Activated CD8-positive, alpha-beta memory T cell treated with anti-CD3 and anti-CD28 coated beads, Interleukin-2, amount 50 U/mL, for 24 hours (primary cell): Measurements from ENCODE around the gene FLT3LG.

ENCODE experiments used
- DNase-seq: peaks from one replicate; pipeline ENCODE4 v3.0.0-alpha.2; 2020; ENCODE audit errors: extremely low read depth

Gene FLT3LG, protein sequence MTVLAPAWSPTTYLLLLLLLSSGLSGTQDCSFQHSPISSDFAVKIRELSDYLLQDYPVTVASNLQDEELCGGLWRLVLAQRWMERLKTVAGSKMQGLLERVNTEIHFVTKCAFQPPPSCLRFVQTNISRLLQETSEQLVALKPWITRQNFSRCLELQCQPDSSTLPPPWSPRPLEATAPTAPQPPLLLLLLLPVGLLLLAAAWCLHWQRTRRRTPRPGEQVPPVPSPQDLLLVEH

DNA sequence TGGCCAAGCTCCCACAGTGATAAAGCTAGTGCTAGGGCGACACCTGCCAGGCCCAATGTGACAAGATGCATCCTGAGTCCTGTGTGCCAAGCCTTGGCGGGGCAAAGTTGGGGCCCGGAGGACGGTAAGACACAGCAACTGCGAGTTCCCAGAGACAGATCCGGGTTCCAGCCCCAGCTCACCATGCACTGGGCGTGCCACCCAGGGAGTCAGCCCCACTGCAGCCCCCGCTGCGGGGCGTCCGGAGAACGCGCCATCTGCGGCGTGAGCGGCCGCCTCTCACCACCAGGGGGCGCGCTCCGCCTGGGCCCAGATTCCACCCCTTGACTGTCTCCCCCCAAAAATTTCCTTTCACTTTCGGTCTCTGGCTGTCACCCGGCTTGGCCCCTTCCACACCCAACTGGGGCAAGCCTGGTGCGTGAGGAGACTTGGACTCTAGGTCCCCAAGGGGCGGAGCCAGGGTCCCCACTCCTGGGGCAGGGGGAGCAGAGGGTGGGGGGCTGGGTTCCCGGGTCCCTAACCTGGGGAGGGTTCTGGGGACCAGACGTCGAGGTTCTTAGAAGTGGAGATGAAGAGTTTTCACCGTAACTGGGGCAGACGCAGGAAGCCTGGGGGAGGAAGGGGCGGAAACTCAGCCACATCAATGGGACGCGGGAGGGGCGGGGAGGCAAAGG is at the start of gene FLT3LG:
FLT3LG (plus strand) TSS at position 348 of the 674 bp plus-strand sequence. CDS start 425 bp downstream, outside the sequence.
- peak; percentile 76 for DNase-seq

DNA sequence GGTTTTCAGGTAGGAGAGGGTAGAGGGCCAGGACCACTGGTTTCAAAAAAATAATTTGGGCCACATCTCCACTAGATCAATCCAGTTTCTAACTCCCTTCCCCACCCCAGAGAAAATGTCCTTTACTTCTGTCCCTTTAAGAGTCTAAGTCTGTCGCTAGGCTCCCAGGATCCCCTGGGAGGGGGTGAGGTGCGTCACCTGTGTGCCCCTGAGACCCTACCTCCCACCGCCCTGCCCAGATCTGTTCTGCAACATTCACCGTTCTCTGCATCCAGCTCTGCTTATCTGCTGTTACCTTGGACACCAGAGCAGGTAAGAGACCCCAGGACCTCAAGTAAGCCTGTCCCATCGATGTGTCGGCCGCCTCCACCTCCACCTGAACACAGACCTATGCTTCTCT is 48.8 kb upstream of the FLT3LG start, which contains the start of gene GFY:
GFY (plus strand) TSS at position 211 of the 400 bp plus-strand sequence. CDS start 1,043 bp downstream, outside the sequence.
- no peak for DNase-seq

DNA sequence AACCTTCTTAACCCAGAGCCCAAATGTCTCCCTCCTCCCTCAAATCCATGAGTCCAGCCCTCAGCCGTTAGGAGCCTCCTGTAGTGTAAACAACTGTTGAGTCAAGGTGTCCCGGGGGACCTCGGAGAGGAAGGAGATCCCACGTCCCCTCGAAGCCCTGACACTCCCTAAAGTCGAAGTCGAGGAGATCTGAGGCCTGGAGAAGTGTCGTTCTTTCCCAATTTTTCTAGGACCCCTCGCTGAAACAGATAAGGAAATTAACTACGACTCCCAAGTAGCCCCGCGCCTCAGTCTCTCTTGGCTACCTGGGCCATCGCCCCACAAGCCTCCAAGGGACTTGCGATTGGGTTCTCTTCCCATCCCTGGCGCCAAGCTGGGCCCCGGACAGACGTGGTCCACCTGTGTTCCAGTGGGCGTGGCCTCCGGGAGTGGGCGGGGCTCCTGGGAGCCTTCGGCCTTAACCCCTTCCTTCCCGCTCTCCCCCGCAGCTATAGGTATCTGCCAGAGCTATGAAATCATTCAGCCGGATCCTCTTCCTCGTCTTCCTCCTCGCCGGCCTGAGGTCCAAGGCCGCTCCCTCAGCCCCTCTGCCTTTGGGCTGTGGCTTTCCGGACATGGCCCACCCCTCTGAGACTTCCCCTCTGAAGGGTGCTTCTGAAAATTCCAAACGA is 48.0 kb upstream of the FLT3LG start:
- no peak for DNase-seq

DNA sequence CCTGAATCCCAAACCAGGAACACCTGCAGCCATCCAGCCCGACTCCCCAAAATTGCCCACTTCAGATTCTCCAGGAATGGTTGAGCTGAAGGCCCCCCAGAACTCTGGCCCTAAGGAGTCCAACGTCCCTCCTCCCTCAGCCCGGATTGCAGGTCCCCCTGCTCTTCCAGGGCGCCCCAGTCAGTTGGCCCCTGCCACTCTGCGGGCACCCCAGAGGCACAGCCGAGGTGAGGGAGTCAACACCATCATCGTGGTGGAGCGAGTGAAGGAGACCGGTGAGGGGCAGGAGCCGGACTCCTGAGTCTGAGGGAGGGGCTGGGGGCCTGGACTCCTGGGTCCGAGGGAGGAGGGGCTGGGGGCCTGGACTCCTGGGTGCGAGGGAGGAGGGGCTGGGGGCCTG is 46.7 kb upstream of the FLT3LG start:
- DNase-seq: no peak

DNA sequence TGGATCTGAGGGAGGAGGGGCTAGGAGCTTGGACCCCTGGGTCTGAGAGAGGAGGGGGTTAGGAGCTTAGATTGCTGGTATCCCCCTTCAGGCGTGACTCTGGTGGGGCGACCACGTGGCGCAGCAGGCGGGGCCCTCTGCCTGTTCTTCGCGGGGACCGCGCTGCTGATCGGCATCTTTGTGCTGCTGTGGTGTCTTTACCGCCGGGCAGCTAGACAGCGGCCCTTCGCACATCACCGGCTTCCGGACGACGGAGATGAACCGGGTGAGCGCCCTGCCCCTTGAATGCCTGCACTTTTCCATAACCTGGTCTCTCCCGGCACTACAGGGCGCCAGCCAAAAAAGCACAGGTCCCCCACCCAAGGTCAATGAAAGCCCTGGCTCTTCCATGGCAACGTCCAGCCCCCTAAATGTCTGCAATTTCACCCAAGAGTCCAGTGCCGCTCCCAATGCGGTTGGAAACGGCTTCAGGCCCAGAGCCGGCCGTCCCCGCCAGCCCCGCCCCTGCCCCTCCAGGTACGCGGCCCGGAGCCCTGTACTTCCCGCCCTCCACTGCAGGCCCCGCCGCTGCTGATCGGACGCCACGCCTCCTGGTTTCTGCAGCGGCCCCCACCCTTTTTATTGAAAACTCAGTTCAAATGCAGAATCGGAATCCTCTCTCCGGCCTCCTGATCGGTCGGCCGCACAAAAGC is 46.0 kb upstream of the FLT3LG start:
- DNase-seq: no peak

DNA sequence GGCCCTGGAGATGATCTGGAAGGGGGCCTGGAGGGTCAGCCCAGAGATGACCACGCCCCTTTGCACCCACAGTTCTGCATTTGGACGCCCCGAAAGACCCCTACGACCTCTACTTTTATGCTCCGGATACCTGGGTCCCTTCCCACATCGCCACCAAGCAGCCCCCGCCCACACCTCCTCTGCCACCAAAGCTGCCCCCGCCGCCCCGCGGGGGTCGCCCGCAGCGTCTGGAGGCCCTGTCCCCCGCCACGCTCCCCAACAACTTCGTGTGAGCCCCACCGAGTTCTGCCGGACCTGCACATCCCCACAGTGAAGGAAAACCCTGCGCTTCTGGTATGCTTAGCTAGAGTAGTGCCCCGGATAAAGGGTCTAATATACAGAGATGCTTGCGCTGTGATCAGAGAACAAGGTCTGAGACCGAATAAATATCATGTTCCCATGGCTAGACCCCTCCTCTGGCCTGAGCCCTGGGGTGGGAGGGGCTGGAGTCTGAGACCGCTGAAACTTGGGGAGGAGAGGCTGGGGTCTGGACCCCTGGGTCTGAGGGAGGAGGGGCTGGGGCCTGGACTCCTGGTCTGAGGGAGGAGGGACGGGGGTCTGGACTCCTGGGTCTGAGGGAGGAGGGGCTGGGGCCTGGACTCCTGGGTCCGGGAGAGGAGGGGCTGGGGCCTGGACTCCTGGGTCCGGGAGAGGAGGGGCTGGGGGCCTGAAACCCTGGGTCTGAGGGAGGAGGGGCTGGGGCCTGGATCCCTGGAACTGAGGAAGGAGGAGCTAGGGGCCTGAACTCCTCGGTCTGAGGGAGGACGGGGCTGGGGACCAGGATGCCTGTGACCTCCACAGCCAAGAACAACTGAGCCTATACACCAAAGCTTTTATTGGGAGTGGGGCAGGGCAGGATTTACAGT is 45.2 kb upstream of the FLT3LG start:
- no peak for DNase-seq

DNA sequence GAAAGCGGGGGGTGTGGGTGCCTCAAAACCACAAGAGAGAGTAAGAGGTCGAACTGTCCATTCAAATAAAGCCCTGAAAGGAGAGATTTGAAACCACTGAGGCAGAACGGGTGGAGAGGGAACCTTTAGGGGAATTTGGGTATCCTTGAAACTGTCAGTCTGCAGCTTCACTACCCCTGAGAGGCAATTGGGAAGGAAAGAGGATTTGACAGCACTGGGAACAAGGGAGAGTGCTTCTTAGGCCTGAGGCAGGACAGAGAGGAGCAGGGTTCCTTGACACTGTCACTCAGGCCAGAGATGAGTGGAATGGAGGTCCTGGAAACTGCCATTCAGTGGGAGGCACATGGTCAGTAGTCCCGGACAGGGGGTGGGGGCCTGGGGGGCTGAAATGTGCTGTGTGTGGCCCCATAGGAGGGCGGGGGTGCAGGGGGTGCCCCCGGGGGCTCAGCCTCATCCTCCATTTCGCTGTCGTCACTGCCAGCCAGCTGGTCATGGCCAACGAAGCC is 43.8 kb upstream of the FLT3LG start:
- DNase-seq: no peak

DNA sequence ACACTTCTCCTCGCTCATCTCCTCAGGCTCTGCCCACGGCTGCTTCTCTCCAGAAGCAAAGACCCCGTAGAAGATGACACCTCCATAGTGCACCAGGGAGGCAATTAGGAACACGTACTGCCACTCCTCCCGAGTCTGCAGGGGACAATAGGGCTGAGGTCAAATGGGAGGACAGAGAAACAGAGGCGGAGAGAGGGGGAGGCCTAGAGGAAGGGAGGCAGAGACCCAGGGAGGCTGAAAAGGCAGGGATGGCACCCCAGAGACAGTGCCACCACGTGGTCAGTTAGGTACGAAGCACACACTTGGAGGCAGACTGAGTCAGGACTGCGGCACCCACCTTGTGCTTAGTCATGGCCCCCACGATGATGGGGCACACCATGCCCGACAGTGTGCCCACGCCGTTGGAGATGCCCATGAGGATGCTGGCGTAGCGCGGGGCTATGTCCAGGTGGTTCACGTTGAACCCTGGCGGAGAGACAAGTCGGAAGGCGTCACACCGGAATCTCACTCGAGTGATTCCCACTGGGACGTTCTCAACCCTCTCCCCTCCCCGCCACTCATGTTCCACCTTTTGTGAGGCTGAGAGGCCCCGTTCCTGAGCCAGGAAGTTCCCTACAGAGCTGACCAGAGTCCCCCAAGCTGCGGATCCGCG is 43.2 kb upstream of the FLT3LG start:
- no peak for DNase-seq

DNA sequence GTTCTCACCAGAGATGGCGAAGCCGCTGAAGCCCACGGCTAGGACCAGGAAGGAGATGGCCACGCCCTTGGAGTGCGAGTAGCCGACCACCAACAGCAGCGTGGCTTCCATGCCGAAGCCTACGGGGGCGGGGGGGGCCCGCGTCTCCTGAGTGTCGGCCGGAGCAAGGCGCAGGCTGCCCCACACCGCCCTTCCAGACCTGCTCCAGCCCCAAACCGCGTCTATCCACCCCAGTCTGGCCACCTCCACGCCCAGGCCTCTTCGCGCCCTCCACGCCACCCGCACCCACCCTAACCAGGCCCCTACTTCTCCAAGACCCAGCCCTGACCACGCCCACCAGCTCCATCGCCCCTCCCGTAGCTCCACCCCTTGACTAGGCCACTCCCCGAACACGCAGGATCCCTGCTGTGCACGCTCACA is 42.7 kb upstream of the FLT3LG start:
- no peak for DNase-seq

DNA sequence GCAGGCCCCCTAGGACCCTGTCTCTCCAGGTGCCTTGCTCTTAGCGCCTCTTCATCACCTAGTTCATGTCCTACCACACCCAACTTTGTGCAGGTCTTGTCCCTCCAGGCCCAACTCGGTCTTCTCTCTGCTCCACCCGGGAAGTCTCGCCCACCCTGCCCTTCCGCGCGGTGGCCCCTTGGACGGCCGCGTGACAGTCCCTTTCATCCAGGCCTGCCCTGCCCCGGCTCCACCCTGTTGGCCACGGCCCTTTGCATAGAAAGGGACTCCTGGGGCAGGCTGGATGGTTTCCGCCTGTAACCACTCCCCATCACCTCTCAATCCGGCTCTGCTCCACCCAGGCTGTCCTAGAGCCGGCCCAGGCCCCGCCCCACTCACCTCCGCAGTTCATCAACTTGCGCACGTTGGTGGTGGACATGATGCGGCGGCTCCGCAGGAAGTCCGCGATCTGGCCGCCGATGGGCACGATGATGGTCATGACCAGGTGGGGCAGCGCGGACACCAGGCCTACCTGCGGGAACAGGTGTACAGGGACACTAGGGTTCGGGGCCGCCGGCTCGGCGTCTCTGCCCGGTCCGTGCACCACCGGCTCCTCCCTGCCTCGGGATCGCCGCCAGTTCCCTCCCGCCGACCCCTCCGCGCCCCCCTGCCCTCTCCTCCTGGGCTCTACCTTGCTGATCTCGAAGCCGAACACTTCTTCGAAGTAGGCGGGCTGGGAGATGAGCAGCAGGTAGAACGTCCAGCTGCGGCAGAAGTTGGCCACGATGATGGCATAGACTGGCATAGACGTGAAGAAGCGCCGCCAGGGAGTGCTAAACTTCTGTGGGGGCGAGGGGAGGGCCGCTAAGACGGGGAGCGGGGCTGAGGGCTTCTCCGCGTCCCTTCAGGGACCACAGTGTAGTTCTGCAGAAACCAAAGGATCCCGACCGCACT is 41.6 kb upstream of the FLT3LG start:
- no peak for DNase-seq

DNA sequence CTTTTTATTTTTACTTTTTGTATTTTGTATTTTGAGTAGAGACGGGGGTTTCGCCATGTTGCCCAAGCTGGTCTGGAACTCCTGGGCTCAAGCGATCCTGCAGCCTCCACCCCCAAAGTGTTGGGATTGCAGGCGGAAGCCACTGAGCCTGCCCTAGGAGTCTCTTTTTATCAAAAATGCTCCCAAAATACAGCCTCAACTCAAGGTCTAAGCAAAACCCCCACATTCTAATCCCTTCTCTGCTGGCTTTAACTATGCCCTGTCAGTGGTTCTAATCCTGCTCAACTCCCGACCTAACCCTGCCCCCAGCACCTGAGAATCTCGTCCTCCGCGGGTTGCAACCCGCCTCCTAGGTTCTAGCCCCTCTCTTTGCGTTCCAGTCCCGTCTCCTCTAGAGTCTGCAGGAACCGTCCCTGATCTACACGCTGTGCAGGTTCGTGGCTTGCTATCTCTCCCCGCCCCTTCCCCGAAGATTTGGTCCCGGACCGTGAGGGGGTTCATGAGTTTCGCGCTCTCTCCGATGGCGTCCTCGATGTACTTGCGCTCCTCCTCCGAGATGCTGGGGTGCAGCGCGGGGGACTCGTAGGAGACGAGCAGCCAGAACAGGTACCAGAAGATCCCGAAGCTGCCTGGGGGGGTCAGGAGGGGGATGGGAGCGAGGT is 40.6 kb upstream of the FLT3LG start:
- no peak for DNase-seq

DNA sequence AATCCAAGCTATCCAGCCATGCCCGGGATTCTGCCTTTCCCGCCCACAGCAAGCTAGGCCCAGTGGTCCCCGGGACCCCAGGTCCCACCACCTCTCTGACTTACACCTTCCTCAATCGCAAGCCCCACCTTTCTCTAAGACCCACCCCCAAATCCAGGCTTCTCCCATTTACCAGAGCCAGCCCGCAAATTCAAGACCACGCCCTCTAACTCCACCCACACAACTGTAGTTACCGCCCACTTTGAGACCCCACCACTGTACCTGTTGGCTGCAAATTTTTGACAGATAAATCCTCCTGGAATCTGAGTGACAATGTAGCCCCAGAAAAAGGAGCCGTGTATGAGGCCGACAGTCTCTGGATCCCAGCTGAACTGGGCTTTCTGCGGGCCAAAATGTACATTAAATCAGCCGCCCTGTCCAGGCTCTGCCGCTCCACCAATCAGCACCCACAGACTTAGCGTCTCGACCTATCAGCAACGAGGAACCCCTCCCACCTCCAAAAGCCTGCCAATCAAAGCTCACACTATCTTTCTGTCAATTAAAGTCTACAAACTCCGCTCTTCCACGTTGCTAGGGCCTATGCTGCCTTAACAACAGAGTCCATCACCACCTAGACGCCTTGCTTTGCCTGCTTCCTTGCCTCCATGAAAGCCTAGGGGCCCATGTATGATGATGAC is 39.0 kb upstream of the FLT3LG start:
- no peak for DNase-seq

DNA sequence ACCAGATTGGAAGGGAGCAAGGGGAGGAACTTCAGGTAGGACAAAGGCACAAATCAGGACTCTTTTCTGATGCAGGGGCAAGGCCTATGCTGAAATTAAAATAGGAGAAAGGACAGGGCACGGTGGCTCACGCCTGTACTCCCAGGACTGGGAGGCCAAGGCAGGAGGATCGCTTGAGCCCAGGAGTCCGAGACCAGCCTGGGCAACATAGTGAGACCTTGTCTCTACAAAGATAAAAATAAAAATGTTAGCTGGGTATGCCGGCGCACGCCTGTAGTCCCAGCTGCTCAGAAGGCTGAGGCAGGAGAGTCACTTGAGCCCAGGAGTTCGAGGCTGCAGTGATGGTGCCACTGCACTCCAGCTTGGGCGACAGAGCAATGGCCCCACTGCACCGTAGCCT is 38.3 kb upstream of the FLT3LG start:
- DNase-seq: no peak

DNA sequence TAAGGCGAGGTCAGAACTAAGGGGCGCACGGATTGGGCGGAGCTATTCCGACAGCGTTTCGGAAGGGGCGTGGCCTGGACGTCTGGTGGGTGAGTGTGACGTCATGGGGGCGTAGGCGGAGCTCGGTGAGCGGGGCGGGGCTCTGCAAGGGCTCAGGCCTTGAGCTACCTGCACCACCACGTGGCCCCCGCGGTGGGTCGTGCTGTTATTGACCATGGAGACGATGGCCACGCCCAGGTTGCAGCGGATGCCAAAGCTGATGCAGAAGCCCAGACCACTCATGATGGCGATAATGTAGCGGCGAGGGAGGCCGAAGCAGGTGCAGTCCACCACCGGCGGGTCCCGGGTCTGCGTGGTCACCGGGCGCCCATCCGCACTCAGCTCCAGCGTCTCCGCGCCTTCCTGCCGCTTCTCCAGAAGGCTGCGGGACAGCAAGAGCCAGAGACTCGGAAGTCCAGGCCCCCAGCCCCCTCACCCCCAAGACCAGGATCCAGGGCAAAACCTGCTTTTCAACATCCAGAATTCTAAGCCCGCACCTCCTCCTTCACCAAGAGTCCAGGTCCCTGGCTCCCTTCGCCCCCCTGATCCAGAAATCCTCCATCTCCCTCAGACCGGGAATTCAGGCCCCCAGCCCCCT is 37.5 kb upstream of the FLT3LG start:
- no peak for DNase-seq

DNA sequence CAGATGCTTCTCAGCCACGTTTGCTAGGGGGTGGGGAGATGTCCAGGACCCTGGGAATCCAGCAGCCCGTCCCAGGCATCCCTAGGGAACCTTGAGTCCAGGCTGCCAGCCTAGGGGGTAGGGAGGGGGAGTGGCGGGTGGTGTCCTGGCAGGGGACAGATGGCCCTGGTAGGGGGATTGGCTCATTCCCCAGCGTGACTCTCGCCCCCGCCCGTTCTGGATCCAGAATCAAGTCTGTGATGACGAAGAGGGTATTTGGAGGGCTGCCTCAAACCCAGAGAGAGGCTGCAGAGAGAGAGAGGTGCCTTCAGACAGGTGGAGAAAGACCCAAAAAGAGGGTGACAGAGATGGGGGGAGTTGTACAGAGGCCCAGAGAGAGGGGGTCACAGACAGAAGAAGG is 36.8 kb upstream of the FLT3LG start:
- DNase-seq: no peak

DNA sequence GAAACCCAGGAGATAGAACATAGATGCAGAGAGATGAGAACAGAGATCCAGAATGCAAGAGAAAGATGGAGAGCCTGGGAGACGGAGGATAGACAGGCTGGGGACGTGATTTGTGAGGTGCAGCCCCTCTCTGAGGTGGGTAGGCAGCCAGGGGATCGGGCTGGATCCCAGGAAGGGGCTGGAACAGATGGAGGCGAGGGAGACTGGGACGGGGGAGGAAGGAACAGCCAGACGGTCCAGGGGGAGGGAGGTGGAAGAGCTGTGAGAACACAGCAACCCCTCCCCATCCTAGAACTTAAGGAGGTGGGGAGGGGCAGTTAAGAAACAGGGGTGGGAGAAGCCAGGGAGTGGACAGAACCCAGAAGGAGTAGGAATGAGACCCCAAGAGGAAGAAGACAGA is 35.8 kb upstream of the FLT3LG start:
- DNase-seq: no peak

DNA sequence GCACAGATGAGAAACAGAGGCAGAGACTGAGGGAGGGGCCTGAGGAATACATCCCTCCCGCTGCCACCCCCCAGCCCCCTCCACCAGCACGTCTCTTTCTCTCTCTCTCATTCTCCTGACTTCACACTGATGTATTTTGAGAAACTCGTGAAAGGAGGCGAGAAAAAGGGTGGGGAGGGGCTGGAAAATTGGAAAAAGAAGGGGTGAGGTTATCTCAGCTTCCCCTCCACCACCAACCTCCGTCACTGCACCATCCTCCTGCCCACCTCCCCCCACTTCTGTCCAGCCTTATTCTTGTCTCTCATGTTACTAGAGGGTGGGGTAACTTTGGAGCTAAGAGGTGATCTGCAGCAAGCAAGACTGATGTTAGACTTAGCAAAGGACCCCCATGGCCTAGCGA is 34.2 kb upstream of the FLT3LG start:
- no peak for DNase-seq
